Neural progenitor cell (in vitro differentiated cells): Measurements from ENCODE around the gene CCDC85C. TPM values are rescaled to one million over a fixed set of nuclear protein-coding genes. Genes with fewer than 3 reads are reported as not detected.

Experiments
- DNase-seq: peaks from one replicate; pipeline ENCODE4 v3.0.0-alpha.2; 2016; ENCODE audit warnings: low spot score
- H2AFZ ChIP-seq: fragments of 200-600 bp; sonication (generic); replicated peaks from 2 replicates; pipeline ENCODE4 v1.6.1; 2016; ENCODE audit warnings: antibody characterized with exemption
- H3F3A ChIP-seq: fragments of 200-600 bp; sonication (generic); 2 replicates; pipeline ENCODE4 v1.6.1; 2016; ENCODE audit warnings: antibody characterized with exemption, low read depth
- H3K27ac ChIP-seq: fragments of 200-600 bp; sonication (generic); 2 replicates; pipeline ENCODE4 v1.5.1; 2016; ENCODE audit warnings: mild to moderate bottlenecking
- H3K27me3 ChIP-seq: fragments of 200-600 bp; sonication (generic); 2 replicates; pipeline ENCODE4 v1.6.1; 2016; ENCODE audit warnings: mild to moderate bottlenecking, moderate library complexity
- H3K36me3 ChIP-seq: fragments of 200-600 bp; sonication (generic); 2 replicates; pipeline ENCODE4 v1.5.1; 2016
- H3K4me1 ChIP-seq: fragments of 200-600 bp; sonication (generic); 2 replicates; pipeline ENCODE4 v1.6.1; 2016; ENCODE audit warnings: mixed run types
- H3K4me2 ChIP-seq: fragments of 200-600 bp; sonication (generic); 2 replicates; pipeline ENCODE4 v1.6.1; 2016
- H3K4me3 ChIP-seq: fragments of 200-600 bp; sonication (generic); 2 replicates; pipeline ENCODE4 v1.5.1; 2016
- H3K79me2 ChIP-seq: fragments of 200-600 bp; sonication (generic); 2 replicates; pipeline ENCODE4 v1.6.1; 2016; ENCODE audit warnings: low read depth
- H3K9ac ChIP-seq: fragments of 200-600 bp; sonication (generic); 2 replicates; pipeline ENCODE4 v1.6.1; 2016
- H3K9me3 ChIP-seq: fragments of 200-600 bp; sonication (generic); 2 replicates; pipeline ENCODE4 v1.5.1; 2016; ENCODE audit warnings: low read depth
- H4K20me1 ChIP-seq: fragments of 200-600 bp; sonication (generic); 2 replicates; pipeline ENCODE4 v1.6.1; 2016; ENCODE audit warnings: low read depth
- H3K27ac Mint-ChIP-seq: 3 replicates; pipeline ENCODE4 v1.8.0; 2021; ENCODE audit warnings: mixed read lengths
- H3K27me3 Mint-ChIP-seq: 2 replicates; pipeline ENCODE4 v1.8.0; 2022; ENCODE audit warnings: low read depth, mild to moderate bottlenecking, inconsistent platforms, moderate library complexity, mixed read lengths; ENCODE audit not compliant: insufficient read depth
- H3K36me3 Mint-ChIP-seq: 3 replicates; pipeline ENCODE4 v1.8.0; 2021; ENCODE audit warnings: mixed read lengths
- H3K4me1 Mint-ChIP-seq: 3 replicates; pipeline ENCODE4 v1.8.0; 2021; ENCODE audit warnings: mixed read lengths
- H3K4me3 Mint-ChIP-seq: 3 replicates; pipeline ENCODE4 v1.8.0; 2021; ENCODE audit warnings: mild to moderate bottlenecking, moderate library complexity, mixed read lengths
- H3K9me3 Mint-ChIP-seq: 3 replicates; pipeline ENCODE4 v1.8.0; 2020; ENCODE audit warnings: mixed read lengths
- CTCF ChIP-seq: fragments of 200-600 bp; sonication (generic); IDR thresholded peaks from 2 replicates; pipeline ENCODE4 v1.5.1; 2017; ENCODE audit warnings: antibody characterized with exemption, mild to moderate bottlenecking
- EZH2 ChIP-seq: fragments of 200-600 bp; sonication (generic); IDR thresholded peaks from 2 replicates; pipeline ENCODE4 v1.6.1; 2017; ENCODE audit warnings: antibody characterized with exemption, mild to moderate bottlenecking, moderate library complexity
- EZH2phosphoT487 ChIP-seq: fragments of 200-600 bp; sonication (generic); IDR thresholded peaks from 2 replicates; pipeline ENCODE4 v1.6.1; 2017; ENCODE audit warnings: antibody characterized with exemption
- total RNA-seq: library from RNA; depleted of rRNA; stranded (reverse); fragments of >200 nt; gene quantifications from 2 replicates; pipeline ENCODE4 v1.2.3, GENCODE V29; 2015; ENCODE audit warnings: low replicate concordance

Gene CCDC85C
- total RNA-seq, 1 donor from 2014 or later: 19.0 TPM

GRCh38 chr14:99475660-99476059 lies 128.3 kb downstream of the CCDC85C start:
- no peak overlapping the region for H3K27ac Mint-ChIP-seq
- peaks cover 96% of the 10 kb centered on the region for H3K79me2 ChIP-seq
- H3K4me1 ChIP-seq: peaks cover 9% of the 10 kb centered on the region

GRCh38 chr14:99475179-99475578 lies 128.8 kb downstream of the CCDC85C start:
- Mint-ChIP-seq H3K9me3 (no peaks in the 10 kb centered on the region), H3K27me3 (no peaks in the 10 kb centered on the region), H3K36me3 (no peaks in the 10 kb centered on the region), H3K4me1 (peaks cover 20% of the 10 kb centered on the region), H3K27ac (no peak overlapping the region), H3K4me3 (no peak overlapping the region)
- Histone ChIP-seq H2AFZ (no peak overlapping the region), H3F3A (peaks cover 15% of the 10 kb centered on the region), H3K9me3 (no peaks in the 10 kb centered on the region), H4K20me1 (peaks cover 92% of the 10 kb centered on the region), H3K36me3 (no peaks in the 10 kb centered on the region), H3K9ac (no peak overlapping the region), H3K27ac (no peak overlapping the region), H3K27me3 (no peaks in the 10 kb centered on the region), H3K4me3 (no peak overlapping the region), H3K4me2 (no peak overlapping the region), H3K79me2 (peaks cover 100% of the 10 kb centered on the region), H3K4me1 (peaks cover 9% of the 10 kb centered on the region)
- TF ChIP-seq EZH2phosphoT487 (no peak), CTCF (no peak), EZH2 (no peak)
- no peak for DNase-seq

More at GRCh38 chr14:99475660-99476059, 128.3 kb downstream of the CCDC85C start:
- Mint-ChIP-seq H3K4me3 (no peak overlapping the region), H3K9me3 (no peaks in the 10 kb centered on the region), H3K27me3 (no peaks in the 10 kb centered on the region), H3K4me1 (peaks cover 20% of the 10 kb centered on the region), H3K36me3 (no peaks in the 10 kb centered on the region)
- H3K9me3 ChIP-seq: no peaks in the 10 kb centered on the region
- no peak overlapping the region for H3K4me2 ChIP-seq
- no peaks in the 10 kb centered on the region for H3K27me3 ChIP-seq
- TF ChIP-seq EZH2phosphoT487 (no peak), CTCF (no peak), EZH2 (no peak)
- peaks cover 87% of the 10 kb centered on the region for H4K20me1 ChIP-seq
- no peak overlapping the region for H3K4me3 ChIP-seq
- H2AFZ ChIP-seq: no peak overlapping the region
- no peak for DNase-seq
- H3K27ac ChIP-seq: no peak overlapping the region
- no peaks in the 10 kb centered on the region for H3K36me3 ChIP-seq
- peaks cover 15% of the 10 kb centered on the region for H3F3A ChIP-seq
- H3K9ac ChIP-seq: no peak overlapping the region

GRCh38 chr14:99473458-99473857 lies 130.5 kb downstream of the CCDC85C start:
- Mint-ChIP-seq H3K4me3 (no peak overlapping the region), H3K36me3 (no peaks in the 10 kb centered on the region), H3K27ac (no peak overlapping the region), H3K9me3 (no peaks in the 10 kb centered on the region), H3K4me1 (peaks cover 19% of the 10 kb centered on the region), H3K27me3 (no peaks in the 10 kb centered on the region)
- H3K4me2 ChIP-seq: no peak overlapping the region
- no peak overlapping the region for H3K4me3 ChIP-seq
- H3K27me3 ChIP-seq: no peaks in the 10 kb centered on the region
- no peak overlapping the region for H3K27ac ChIP-seq
- TF ChIP-seq CTCF (no peak), EZH2phosphoT487 (no peak), EZH2 (no peak)
- no peaks in the 10 kb centered on the region for H3K4me1 ChIP-seq
- H4K20me1 ChIP-seq: peaks cover 92% of the 10 kb centered on the region
- no peak for DNase-seq
- no peak overlapping the region for H3K9ac ChIP-seq
- no peak overlapping the region for H2AFZ ChIP-seq
- H3K79me2 ChIP-seq: peaks cover 100% of the 10 kb centered on the region
- H3F3A ChIP-seq: peaks cover 5% of the 10 kb centered on the region
- no peaks in the 10 kb centered on the region for H3K9me3 ChIP-seq
- H3K36me3 ChIP-seq: no peaks in the 10 kb centered on the region
